GM19328 (cell line): ENCODE results near the gene CCDC32.
"Not testable (repeated sequence)": the region's sequence is repeated elsewhere in the genome, so short reads cannot be mapped to it uniquely, and the experiment has no call there.

Source experiments
- ATAC-seq: cut with Tn5 transposase; IDR thresholded peaks from one replicate; pipeline ENCODE4 v1.9.1; 2021; ENCODE audit warnings: mild to moderate bottlenecking, moderate library complexity; ENCODE audit not compliant: unreplicated experiment

Gene CCDC32

GRCh38 chr15:40564591-40565332 is at the start of gene CCDC32:
Gene CCDC32, minus strand, starts transcription at chr15:40565042. Its CDS starts 2,027 bp downstream, at chr15:40563015.
- ATAC-seq, result peak; percentile 97

GRCh38 chr15:40613080-40613479 is 48.2 kb upstream of the CCDC32 start:
- no peak for ATAC-seq

- ATAC-seq, result no peak
Measured at GRCh38 chr15:40603935-40604334, 39.1 kb upstream of the CCDC32 start.

DNA sequence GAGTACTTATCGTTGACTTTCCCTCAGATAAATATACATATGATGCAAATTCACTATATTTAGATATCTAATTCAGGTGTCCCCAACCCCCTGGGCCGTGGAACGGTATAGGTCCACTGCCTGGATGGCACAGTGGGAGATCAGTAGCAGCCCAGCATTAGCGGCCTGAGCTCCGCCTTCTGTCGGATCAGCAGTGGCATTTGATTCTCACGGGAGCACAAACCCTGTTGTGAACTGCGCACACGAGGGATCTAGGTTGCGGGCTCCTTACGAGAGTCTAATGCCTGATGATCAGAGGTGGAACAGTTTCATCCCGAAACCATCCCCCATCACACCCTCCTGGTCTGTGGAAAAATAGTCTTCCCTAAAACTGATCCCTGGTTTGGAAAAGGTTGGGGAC is 36.1 kb upstream of the CCDC32 start:
- ATAC-seq, result no peak

DNA sequence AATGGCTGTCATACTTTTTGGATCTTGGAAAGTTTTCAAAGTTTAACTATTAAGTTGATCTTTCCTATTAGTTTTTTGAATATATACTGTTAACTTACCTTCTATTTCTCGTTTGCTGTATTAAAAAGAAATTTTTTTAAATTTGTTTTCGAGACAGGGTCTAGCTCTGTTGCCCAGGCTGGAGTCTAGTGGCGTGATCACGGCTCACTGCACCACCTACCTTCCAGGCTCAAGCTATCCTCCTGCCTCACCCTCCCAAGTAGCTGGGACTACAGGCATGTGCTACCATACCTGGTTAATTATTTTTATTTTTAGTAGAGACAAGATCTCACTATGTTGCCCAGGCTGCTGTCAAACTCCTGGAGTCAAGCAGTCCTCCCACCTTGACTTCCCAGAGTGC is 33.8 kb upstream of the CCDC32 start:
- no peak for ATAC-seq

- no peak for ATAC-seq
Measured at GRCh38 chr15:40598126-40598525, 33.3 kb upstream of the CCDC32 start.

DNA sequence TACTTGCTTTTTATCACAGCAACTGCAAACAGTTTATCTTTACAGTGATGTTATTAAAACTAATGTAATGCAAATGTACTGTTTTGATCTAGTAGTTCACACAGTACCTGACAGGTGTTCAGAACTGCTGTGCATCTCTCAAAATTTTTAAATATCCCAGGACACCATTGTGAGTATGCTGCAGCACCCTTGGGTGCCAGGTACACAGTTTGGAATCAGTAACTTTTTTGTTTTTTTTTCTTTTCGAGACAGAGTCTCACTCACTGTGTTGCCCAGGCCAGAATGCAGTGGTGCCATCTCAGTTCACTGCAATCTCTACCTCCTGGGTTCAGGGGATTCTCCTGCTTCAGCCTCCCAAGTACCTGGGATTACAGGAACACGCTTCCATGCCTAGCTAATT is 32.2 kb upstream of the CCDC32 start:
- ATAC-seq, result no peak

DNA sequence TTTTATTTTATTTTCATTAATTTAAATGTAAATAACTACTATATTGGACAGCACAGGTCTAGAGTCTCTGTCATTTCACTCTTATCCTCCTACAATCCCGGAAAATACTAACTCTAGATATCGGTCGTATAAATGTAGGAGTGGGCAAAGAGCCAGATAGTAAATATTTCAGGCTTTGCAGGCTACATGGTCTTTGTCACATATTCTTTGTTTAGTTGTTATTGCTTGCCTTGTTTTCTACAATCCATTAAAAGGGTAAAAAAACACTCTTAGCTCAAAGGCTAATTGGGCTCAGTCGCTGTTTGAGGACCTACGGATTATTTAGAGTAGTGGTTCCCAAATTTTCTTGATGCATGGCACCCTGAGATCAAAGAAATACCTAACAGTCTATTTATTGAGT is 30.9 kb upstream of the CCDC32 start:
- no peak for ATAC-seq

DNA sequence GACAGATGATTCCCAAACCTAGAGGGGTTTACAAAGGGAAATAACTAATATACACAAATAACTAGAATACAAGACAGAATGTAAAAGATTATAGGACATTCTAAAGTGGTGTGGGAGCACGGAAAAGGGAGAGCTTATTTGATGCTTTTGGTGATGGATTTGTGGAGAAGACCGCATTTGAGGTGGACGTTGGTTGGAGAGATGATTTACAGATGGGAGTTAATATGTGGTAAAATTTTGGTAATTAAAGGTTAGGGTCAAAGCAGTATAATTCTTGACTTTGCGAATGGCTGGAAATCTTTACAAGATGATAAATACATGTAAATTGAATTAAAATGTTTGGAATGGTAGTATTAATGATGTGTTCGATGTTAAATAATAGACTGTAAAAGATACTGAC is 30.4 kb upstream of the CCDC32 start:
- no peak for ATAC-seq

DNA sequence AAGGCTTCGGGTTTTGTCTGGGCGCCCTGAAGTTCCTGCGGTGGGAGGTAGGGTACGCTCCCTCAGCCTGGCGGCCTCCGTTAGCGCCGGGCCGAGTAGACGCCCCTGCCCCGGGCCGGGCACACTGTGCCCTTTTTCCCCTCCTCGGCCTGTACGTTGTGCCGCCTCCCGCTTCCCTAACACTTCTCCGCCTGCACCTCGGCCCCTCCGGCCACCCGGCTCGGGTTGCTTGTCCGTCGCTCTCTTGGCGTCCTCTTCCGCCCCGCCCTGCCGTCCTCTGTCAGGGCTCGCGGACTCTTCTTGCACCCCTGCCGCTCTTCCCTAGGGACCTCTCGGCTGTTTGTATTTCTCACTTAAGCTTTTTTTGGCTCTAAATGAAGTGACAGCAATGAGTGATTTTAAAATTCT is 29.6 kb upstream of the CCDC32 start:
- ATAC-seq, result peak; percentile 30

- ATAC-seq, result peak; percentile 68
Measured at GRCh38 chr15:40593588-40594428, 29.0 kb upstream of the CCDC32 start, which contains the start of gene KNL1. Gene KNL1, plus strand, starts transcription at chr15:40594249. Its CDS starts 8,683 bp downstream, at chr15:40602932.

DNA sequence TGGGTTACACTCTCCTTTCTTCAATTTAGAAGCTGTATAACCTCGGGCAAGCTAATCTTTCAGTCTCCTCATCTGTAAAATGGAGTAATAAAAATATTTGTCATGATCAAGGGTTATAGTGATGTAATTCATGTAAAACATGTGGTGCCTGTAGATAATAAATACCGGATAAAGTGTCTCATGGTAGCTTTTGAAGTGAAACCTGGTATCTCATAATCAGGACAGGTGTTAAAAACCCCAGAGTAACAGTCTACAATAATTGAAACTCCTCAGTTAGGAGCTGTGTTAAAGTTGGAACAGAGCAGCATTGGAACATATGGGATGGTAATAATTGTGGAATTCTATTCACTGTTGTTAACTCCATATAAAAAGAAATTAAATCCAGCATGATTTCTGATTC is 28.3 kb upstream of the CCDC32 start:
- no peak for ATAC-seq

- no peak for ATAC-seq
Measured at GRCh38 chr15:40591389-40591788, 26.5 kb upstream of the CCDC32 start.

GRCh38 chr15:40590667-40591050 is 25.8 kb upstream of the CCDC32 start:
- ATAC-seq, result no peak

DNA sequence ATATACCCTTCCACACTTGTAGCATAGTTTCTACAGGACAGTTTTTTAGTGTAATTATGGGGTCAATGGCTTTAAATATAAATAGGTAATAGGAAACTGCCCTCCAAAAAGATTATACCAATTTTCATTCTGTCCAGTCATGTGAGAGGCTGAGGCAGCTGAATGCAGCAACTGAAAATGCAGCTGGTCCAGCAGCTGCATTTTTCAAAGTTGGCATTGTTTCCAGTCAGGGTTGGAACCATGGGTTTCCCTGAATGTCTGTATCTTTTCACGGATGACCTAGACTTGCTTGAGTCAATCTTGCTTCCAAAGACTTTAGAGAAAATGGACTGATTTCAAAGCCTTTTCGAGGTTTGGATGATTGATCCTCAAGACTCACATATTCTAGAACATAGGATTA is 19.3 kb upstream of the CCDC32 start:
- ATAC-seq, result no peak

DNA sequence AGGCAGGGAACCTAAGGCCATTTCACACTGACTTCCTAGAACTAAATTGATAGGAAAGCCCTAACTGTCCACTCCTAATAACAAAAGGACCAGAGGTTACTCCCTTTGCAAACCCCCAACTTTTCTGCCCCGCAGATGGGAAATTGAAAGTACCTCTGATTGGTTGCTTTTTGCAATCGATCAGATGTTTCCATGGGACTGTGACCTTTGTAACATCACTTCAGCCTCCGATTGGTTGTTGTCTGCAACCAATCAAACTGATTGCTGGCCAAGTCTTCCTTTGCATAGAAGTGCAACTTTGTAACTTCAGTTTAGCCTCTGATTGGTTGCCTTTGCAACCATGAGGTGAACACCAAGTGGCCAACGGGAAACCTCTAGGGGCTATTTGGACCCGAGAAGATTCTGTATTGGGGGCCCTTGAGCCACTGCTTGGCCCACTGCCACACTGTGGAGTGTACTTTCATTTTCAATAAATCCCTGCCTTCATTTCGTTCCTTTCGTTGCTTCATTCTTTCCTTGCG is 17.9 kb upstream of the CCDC32 start:
- no peak for ATAC-seq

DNA sequence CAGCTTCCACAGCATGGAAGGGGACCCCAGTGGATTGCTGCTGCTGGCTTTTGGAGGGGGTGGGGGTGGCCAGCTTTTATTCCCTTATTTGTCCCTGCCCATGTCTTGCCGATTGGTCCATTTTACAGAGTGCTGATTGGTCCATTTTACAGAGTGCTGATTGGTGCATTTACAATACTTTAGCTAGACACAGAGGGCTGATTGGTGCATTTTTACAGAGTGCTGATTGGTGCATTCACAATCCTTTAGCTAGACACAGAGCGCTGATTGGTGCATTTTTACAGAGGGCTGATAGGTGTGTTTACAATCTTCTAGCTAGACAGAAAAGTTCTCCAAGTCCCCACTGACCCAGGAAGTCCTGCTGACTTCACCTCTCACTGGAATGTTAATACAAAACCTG is 17.0 kb upstream of the CCDC32 start:
- not testable (repeated sequence) for ATAC-seq

DNA sequence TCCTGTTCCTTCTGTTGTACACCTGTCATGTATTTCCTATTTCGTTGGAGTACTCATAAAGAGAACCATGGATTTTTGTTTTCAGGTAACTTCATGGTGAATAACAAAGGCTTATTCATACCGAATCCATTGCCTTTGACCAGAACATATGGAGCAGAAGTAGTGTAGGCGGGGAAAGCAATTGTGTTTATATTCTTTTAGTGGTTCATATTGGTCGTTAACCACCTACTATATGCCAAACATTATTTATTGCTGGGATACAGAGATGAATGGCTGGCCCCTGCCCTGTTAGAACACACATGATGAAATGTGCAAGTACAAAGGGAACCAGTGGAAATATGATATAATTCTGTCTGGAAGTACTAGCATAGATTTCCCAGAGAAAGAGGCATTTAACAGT is 14.1 kb upstream of the CCDC32 start:
- ATAC-seq, result no peak

GRCh38 chr15:40576914-40577313 is 12.1 kb upstream of the CCDC32 start:
- not testable (repeated sequence) for ATAC-seq

- ATAC-seq, result no peak
Measured at GRCh38 chr15:40575113-40575512, 10.3 kb upstream of the CCDC32 start.

DNA sequence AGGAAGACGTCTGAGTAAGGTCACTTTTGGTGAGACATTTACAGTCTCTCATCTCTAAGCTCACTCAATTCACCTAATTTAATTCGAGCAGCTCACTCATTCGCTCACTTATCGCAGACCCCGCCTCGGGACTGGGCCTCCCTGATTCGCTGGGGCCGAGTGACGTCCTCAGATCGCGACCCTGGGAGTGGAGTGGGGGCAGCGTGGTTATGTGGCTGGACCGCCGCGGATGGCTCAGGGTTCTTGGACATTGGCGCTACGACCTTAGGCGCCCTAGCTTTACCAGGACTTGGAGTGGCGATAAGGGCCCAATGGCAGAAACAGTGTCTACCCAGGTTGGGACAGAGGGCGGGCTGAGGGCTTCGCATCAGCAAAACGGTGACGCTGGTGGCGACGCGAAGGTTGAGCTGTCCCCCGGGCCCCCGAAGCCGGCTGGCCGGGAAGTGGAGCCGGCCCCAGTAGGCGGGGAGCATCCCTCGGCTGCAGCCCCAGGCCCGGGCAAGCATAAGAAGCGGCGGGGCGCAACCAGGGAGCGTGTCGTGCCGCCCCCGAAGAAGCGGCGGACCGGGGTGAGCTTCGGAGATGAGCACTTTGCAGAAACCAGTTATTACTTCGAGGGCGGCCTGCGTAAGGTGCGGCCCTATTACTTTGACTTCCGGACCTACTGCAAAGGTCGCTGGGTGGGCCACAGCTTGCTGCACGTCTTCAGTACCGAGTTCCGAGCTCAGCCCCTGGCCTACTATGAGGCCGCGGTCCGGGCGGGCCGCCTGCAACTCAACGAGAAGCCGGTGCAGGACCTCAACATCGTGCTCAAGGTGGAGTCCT is 4.5 kb upstream of the CCDC32 start, which contains the start of gene RPUSD2:
Gene RPUSD2 (plus strand): TSS at position 171 of the 825 bp plus-strand sequence. CDS start 39 bp downstream, at position 210.
- no peak for ATAC-seq
